GM18868 (cell line): ENCODE results near the gene NFASC.

Experiments used
- ATAC-seq: cut with Tn5 transposase; IDR thresholded peaks from one replicate; pipeline ENCODE4 v1.9.1; 2021; ENCODE audit warnings: mild to moderate bottlenecking, moderate library complexity; ENCODE audit not compliant: unreplicated experiment

NFASC gene

GRCh38 chr1:204927673-204928641 lies 57.3 kb downstream of the NFASC start:
- ATAC-seq: no peak

GRCh38 chr1:204928671-204929486 lies 58.2 kb downstream of the NFASC start:
- no peak for ATAC-seq

GRCh38 chr1:204929487-204930154 lies 59.0 kb downstream of the NFASC start:
- ATAC-seq: no peak

GRCh38 chr1:204930155-204930523 lies 59.5 kb downstream of the NFASC start:
- ATAC-seq: no peak

GRCh38 chr1:204931313-204931712 lies 60.7 kb downstream of the NFASC start:
- ATAC-seq: no peak

- no peak for ATAC-seq
Measured at GRCh38 chr1:204931768-204932572, 61.3 kb downstream of the NFASC start.

GRCh38 chr1:204932573-204932909 lies 61.9 kb downstream of the NFASC start:
- ATAC-seq: no peak

- ATAC-seq: no peak
Measured at GRCh38 chr1:204935155-204935554, 64.5 kb downstream of the NFASC start.

GRCh38 chr1:204936765-204937164 lies 66.1 kb downstream of the NFASC start:
- ATAC-seq: no peak

- ATAC-seq: no peak
Measured at GRCh38 chr1:204937901-204938300, 67.2 kb downstream of the NFASC start.

GRCh38 chr1:204940591-204940990 lies 69.9 kb downstream of the NFASC start:
- no peak for ATAC-seq

GRCh38 chr1:204941421-204942338 lies 71.0 kb downstream of the NFASC start:
- ATAC-seq: no peak

- no peak for ATAC-seq
Measured at GRCh38 chr1:204943495-204943894, 72.8 kb downstream of the NFASC start.

GRCh38 chr1:204944662-204945061 lies 74.0 kb downstream of the NFASC start:
- ATAC-seq: no peak

- no peak for ATAC-seq
Measured at GRCh38 chr1:204945565-204945977, 74.9 kb downstream of the NFASC start.

- no peak for ATAC-seq
Measured at GRCh38 chr1:204946640-204947039, 76.0 kb downstream of the NFASC start.

GRCh38 chr1:204947338-204947737 lies 76.7 kb downstream of the NFASC start:
- ATAC-seq: no peak

- no peak for ATAC-seq
Measured at GRCh38 chr1:204947747-204948146, 77.1 kb downstream of the NFASC start.

GRCh38 chr1:204950353-204951001 lies 79.8 kb downstream of the NFASC start:
- no peak for ATAC-seq
